HG03442 (cell line): ENCODE data around the gene WDR54.
"Not testable (repeated sequence)": the region's sequence is repeated elsewhere in the genome, so short reads cannot be mapped to it uniquely, and the experiment has no call there.

ENCODE experiments used
- ATAC-seq: cut with Tn5 transposase; IDR thresholded peaks from one replicate; pipeline ENCODE4 v1.9.1; 2021; ENCODE audit warnings: mild to moderate bottlenecking, moderate library complexity; ENCODE audit not compliant: unreplicated experiment

WDR54 gene

DNA sequence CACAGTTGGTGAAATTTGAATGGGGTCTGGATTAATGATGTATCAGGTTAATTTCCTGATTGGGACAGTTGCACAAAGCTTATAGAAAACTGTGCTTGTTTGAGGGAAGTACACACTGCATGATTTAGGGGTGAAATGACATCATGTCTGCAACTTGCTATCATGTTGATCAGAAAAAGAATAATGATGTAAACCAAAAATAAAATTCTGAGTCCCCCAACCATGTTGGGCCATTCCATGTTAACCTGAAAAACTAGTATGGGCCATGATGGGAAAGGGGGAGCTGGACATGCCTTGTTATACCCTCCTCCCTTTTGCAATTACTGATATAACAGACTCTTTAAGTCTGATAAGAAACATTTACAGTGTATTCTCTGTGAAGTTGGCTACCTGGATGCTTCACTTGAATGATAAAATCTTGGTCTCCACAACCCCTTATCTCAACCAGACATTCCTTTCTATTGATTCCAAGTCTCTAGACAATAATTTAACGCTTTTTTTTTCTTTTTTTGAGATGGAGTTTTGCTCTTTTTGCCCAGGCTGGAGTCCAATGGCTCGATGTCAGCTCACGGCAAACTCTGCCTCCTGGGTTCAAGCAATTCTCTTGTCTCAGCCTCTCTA is 29.1 kb downstream of the WDR54 start:
- ATAC-seq, result no peak

DNA sequence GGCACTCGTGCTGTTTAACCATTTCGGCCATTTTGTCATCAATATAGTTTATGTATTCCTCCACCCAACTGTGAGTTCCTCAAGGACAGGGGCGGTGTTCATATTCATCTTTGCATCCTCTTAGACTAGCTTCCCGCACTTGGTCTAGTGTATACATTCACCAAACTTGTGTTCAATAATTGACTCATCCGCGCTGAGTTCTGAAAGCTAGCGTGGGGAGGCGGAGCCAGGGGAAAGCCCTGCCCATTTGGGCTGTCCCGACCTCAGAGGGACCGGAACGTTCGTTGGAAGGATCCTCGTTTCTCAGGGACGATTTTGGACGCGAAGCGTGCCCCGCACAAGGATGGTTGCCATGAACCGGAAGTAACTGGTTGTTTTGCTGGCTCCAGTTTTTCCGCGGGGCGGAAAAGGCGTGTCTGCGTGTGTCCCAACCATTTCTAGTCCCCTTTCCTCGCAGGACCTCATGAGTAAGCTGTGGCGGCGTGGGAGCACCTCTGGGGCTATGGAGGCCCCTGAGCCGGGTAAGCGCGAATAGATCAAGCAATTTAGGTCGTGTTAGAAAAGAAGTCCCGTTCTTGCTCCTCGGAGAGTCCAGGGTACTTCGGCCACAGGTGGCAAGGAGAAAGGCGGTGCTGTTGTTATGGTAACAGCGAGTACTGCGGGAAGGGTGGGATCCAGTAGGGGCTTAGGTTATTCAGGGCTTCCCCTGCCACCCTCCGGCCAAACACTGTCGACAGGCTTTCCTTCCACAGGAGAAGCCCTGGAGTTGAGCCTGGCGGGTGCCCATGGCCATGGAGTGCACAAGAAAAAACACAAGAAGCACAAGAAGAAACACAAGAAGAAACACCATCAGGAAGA is 33.4 kb downstream of the WDR54 start, which contains the start of gene INO80B:
TSS of gene INO80B (plus strand) at position 434 of the 858 bp plus-strand sequence. CDS start at position 464, 30 bp downstream.
- ATAC-seq, result peak; percentile 41

DNA sequence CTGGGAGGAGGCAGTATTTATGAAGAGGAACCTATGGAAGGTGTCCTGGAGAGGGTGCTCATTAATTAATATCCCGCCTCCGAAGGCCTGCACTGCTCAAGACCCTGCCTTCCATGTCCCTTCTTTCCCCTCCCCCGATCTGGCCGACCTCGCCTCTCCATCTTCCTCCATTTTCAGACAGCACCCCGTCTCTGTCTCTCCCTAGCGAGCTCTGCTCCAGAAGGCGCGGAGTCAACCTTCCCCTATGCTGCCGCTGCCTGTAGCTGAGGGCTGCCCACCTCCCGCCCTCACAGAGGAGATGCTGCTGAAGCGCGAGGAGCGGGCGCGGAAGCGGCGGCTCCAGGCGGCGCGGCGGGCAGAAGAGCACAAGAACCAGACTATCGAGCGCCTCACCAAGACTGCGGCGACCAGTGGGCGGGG is 35.6 kb downstream of the WDR54 start:
- no peak for ATAC-seq

DNA sequence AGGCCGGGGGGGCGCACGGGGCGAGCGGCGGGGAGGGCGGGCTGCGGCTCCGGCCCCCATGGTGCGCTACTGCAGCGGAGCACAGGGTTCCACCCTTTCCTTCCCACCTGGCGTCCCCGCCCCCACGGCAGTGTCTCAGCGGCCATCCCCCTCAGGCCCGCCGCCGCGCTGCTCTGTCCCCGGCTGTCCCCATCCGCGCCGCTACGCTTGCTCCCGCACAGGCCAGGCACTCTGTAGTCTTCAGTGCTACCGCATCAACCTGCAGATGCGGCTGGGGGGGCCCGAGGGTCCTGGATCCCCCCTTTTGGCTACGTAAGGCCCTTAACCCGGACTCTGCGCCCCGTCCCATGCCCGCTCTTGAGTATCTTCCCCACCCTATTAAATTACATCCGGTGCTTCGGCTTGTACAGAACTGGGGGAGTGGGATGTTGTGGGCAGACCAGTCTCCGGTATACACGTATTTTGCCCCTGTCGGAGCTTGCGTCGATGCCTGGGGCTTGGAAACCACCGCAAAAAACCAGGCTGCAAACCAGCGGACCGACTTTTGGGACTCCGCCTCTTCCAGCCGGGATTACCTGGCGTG is 36.1 kb downstream of the WDR54 start:
- peak; percentile 25 for ATAC-seq

DNA sequence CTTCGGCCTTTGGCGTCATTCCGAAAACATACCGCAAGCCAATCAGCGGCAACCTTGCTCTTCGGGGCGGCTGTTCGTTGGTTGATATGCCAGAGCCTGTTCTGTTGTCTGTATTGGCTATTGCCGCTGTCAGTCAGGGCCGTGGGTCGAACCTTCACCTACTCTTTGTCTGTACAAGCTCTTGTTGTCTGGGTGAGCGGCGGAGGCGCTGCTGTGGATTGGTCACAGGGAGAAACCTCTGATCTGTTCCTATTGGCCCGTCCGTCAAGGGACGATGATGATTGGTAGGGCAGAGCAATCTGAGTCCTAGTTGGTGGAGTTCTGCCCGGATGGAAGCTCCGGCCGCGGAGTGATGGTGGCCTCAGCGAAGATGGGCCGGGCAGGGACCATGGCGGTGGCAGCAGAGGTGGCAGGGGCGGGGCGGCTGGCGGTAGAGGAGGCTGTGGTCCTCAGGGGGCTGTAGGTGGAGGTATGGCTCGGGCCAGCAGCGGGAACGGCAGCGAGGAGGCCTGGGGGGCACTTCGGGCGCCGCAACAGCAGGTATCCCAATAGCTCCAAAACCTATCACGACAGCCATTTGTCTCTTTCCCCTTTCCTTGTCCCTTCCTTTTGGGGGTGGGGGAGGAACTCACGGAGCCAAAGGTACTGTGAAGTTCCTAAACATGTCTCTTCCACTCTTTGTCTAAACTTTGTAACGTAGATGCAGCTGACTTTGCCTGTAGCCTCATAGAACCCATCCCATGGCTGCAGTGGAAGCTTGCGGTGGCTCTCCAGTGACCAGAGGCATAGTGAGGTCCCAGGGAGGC is 36.8 kb downstream of the WDR54 start, which contains the start of gene WBP1:
TSS of gene WBP1 (plus strand) at position 307 of the 806 bp plus-strand sequence. CDS start at position 472, 165 bp downstream.
- ATAC-seq, result peak; percentile 80

DNA sequence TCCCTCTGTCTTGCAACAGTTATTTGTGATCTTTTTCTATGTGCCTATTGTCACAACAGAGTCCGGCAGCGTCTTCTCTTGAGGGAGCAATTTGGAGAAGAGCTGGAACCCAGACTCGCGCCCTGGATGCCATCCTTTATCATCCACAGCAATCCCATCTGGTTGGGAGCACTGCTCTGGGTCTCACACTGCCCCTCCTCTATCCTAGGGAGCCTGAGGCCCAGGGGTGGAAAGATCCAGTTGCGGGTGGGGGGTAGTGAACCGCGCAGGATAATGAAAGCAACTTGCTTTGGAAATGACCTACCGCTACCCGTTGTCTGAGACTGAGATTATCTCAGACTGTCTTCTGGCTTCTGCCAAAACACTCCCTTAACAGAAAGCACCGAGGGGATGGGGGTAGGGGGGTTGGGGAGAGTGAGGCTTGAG is 37.4 kb downstream of the WDR54 start:
- no peak for ATAC-seq

DNA sequence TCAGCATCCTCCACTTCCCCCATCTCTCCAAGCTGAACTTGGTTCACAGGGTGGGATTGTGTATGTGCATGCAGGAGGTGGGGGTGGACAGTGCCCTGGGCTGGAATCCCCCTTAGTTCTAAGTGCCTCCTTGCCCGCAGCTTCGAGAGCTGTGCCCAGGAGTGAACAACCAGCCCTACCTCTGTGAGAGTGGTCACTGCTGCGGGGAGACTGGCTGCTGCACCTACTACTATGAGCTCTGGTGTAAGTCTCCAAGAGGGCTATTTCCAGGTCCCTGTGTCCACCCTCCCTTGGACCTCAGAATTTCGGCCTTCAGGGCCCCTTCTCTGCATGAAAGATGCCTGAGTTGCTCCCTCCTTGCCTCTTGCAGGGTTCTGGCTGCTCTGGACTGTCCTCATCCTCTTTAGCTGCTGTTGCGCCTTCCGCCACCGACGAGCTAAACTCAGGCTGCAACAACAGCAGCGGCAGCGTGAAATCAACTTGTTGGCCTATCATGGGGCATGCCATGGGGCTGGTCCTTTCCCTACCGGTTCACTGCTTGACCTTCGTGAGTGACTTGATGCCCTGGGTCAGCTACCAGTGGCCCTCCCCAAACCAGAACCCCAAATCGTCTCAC is 38.1 kb downstream of the WDR54 start:
- ATAC-seq, result not testable (repeated sequence)

DNA sequence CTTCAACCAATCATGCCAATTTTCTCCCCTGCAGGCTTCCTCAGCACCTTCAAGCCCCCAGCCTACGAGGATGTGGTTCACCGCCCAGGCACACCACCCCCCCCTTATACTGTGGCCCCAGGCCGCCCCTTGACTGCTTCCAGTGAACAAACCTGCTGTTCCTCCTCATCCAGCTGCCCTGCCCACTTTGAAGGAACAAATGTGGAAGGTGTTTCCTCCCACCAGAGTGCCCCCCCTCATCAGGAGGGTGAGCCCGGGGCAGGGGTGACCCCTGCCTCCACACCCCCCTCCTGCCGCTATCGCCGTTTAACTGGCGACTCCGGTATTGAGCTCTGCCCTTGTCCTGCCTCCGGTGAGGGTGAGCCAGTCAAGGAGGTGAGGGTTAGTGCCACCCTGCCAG is 38.7 kb downstream of the WDR54 start:
- ATAC-seq, result not testable (repeated sequence)

DNA sequence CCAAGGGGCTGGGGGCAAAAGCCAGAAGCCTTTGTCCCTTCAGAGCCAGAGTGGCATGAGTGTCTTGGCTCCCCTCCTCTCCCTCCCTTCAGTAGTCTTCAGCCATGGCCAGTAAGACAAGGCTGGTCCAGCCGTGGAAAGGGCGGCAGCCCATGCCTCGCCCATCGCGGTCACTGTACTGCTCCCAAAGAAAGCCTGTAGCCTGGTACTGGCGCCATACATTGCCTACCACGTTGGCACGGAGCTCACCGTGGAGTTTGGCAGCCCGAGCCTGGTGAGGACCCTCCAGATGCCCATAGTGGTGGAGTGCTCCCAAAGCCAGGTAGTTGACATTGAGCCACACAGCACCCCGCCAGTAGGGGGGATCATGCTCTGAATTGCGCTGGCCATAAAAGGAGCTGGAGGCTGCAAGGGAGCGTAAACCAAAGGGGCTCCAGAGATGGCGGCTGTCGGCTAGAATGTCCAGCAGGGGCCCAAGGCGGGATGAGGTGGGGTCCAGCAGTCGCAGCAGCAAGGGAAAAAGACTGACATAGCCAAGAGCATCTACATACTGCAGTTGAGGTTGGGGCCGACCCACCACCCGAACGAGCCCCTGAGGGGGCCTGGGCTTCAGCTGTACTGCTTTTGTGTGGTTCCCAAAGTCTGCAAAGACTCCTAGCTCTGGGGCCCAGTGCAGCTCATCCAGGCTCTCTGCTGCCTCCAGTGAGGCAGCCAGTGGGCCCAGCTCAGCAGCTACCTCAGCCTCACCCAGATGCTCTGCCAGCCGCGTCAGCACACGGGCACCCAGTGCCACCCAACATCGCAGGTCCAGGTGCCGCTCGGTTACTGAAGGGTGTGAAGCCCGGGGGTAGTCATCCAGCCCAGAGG is 39.9 kb downstream of the WDR54 start:
- no peak for ATAC-seq

DNA sequence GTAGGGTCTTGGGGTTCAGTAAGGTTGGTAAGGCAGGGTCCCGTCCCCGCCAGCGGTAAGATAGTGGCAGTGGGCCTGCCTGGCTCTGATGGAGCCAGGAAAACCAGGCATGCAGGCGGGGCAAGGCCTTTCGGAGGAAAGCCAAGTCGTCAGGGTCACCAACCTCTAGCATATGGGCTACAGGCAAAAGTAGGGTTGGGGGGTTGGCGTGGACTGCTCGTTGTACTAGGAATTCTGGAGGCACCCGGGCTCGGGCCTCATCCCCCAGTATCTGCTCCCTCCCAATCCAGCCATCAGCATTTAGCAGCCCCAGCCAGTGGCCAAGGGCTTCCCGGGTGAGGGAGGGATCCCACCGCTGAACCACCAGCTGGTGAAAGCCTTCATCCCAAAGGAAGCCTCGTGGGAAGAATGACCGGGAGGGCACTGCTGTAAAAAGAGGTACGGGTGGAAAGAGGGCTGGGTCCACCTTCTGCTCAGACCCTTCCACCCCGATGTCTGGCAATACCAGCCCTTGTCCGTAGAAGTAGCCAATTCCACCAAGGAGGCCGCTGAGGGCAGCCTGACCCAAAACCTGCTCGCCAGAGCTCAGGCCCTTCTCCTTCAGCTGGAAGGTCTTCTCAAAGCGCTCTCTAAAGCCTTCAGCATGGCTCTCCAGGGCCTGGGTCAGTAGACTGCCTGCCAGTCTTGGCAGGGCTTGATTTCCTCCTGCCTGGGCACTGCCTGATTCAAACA is 40.7 kb downstream of the WDR54 start:
- no peak for ATAC-seq

DNA sequence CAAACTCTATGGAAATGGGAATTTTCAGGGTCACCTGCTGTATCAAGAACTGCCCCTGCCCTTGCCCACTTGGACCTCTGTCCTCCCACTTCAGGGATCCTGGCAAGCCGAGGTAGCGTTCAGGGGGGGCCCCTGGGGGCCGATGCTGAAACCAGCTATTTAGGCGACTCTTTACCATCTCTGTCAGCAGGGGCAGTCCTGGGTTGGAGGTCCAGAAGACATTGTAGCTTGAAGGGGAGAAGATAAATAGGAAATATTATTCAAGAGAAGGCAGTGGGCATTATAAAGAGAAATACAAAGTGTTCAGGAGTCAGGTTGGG is 41.2 kb downstream of the WDR54 start:
- ATAC-seq, result no peak

DNA sequence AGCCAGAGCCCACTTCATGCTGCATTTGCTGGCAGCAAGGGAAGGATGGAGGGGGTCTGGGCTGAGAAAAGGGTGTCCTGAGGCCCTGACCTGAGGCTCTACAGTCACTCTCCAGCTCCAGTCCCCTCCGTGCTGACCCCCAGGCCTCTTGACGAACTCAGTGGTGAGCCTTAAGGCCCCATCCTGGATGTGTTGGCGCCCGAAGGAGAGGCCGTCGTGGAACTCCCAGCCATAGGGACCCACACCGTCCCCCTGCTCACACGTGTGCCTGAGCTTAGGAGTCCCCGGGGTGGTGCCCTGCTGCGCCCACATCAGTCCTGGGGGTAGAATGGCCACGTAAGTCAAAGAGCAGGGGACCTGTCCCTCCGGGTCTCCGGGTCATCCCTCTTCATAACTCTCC is 42.9 kb downstream of the WDR54 start:
- no peak for ATAC-seq

DNA sequence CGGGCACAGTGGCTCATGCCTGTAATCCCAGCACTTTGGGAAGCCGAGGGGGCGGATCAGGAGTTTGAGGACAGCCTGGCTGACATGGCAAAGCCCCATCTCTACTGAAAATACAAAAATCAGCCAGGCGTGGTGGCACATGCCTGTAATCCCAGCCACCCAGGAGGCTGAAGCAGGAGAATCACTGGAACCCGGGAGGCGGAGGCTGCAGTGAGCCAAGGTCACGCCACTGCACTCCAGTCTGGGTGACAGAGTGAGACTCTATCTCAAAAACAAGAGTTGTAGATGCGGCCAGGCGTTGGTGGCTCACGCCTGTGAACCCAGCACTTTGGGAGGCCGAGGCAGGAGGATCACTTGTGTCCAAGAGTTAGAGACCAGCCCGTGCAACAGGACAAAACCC is 49.2 kb downstream of the WDR54 start:
- not testable (repeated sequence) for ATAC-seq

DNA sequence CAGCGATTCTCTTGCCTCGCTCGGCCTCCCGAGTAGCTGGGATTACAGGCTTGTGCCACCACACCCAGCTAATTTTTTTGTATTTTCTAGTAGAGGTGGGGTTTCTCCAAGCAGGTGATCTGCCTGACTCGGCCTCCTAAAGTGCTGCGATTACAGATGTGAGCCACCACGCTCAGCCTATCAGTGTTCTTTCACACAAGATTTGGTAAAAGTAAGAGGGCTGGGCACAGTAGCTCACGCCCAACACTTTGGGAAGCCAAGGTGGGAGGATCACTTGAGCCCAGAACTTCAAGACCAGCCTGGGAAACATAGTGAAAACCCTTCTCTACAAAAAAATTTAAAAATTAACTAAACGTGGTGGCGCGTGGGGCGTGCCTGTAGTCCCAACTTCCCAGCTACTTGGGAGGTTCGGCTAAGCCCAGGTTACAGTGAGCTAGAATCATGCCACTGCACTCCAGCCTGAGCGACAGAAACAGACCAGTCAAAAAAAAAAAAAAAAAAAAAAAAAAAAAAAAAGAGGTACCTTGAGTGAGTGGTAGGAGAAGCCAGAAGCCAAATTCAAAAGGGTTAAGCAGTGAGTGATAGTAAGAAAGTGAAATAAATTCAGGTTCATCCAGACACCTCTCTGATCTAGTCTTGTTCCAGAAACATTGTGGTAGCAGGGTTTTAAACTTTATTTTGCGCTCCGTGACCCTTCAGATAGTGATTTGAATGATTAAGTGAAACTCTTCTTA is 50.0 kb downstream of the WDR54 start:
- no peak for ATAC-seq

DNA sequence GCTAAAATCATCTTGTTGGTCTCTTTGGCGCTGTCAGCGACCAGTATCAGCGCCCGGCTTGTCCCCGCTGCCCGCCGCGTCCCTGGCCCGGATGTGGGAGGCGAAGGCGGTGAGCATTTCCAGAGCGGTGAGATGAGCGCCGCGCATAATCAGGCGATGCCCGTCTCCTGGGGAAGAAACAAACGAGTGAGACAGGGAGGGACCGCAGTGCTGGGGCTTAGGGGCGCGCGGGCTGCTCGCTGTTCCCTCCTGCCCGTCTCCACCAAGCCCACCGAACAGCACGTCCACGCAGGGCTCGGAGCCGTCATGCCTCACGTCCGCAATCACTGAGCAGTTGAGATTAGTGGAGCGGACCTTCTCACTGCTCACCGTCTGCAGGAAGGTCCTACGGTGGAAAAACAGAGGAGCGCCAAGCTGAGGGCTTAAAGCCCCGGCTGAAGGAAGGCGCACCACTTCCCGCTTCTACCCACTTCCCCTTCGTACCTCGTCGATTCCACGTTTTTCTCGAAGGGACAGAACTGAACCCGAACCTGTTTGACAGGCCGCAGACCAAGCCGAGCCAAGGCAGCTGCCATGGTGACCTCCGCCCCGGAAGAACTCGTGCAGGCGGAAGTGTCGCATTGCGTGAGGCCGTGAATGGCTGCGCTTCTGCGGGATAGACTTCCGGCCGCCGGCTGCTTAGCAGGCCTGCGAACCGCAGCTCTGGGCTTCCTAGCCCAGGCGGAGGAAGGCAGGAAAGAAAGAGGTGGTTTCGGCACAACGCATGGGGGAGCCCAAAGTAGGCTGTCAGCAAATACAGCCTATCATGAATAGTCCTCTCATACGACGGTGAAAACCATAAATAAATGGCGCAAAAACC is 50.8 kb downstream of the WDR54 start, which contains the start of gene MRPL53:
TSS of gene MRPL53 (minus strand) at position 595 of the 859 bp plus-strand sequence. CDS start at position 575, 20 bp downstream.
- ATAC-seq, result peak; percentile 79

DNA sequence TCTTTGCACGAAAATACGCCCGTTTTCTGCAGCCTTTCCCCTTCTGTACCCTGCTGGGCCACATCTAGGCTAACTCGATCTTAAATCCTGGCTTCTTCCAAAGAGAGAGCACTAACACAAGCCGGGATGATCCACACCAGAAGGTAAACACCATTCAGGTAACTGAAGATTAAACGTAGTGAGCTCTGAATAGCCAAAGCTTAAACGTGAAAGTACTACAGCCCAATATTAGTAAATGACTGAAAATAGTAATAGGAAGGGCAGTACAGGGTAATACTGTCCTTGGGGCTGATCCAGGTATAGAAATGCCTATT is 51.4 kb downstream of the WDR54 start:
- peak; percentile 4 for ATAC-seq

DNA sequence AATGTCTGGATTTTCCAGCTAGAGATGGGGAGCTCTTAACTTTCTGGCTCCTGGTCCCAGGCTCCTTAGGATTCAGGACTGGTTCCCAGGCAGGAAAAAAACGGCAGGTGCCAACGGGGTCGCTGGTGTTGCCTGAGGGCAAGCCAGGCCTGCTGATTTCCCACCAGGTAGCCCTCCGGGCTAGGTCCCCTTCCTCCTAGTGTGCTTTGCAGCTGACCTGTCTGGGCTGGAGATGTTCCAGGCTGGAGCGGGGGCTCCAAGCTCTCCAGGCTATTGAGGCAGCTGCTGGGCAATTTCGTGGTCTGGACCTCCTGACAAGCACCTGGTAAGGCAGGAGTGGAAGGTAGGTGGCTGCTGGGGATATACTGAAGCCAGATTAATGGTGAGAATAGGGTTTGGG is 53.0 kb downstream of the WDR54 start:
- ATAC-seq, result no peak
